H9 (cell line): ENCODE results near the gene PDE8A. TPM values are rescaled to one million over a fixed set of nuclear protein-coding genes. Genes with fewer than 3 reads are reported as not detected.

Source experiments
- DNase-seq: peaks from one replicate; pipeline ENCODE4 v3.0.0-alpha.2; 2017
- H2AFZ ChIP-seq: one replicate; pipeline ENCODE4 v1.6.1; 2013; ENCODE audit warnings: mild to moderate bottlenecking, low read length, control low read depth, moderate library complexity
- H2AK5ac ChIP-seq: 2 replicates; pipeline ENCODE4 v1.6.1; 2013; ENCODE audit warnings: low read length, control low read depth, mixed read lengths; ENCODE audit not compliant: insufficient read length
- H2BK120ac ChIP-seq: one replicate; pipeline ENCODE4 v1.6.1; 2013; ENCODE audit warnings: low read depth, mild to moderate bottlenecking, low read length, control low read depth, inconsistent platforms; ENCODE audit not compliant: poor library complexity, severe bottlenecking
- H2BK12ac ChIP-seq: 2 replicates; pipeline ENCODE4 v1.6.1; 2013; ENCODE audit warnings: low read length, control low read depth, mixed read lengths, low read depth; ENCODE audit not compliant: insufficient read length
- H2BK15ac ChIP-seq: 2 replicates; pipeline ENCODE4 v1.6.1; 2013; ENCODE audit warnings: low read depth, low read length, control low read depth
- H2BK20ac ChIP-seq: one replicate; pipeline ENCODE4 v1.6.1; 2013; ENCODE audit warnings: low read depth, mild to moderate bottlenecking, low read length, control low read depth, inconsistent platforms; ENCODE audit not compliant: poor library complexity, severe bottlenecking
- H2BK5ac ChIP-seq: 2 replicates; pipeline ENCODE4 v1.6.1; 2013; ENCODE audit warnings: low read length, control low read depth, mixed read lengths; ENCODE audit not compliant: insufficient read length
- H3K14ac ChIP-seq: 2 replicates; pipeline ENCODE4 v1.6.1; 2013; ENCODE audit warnings: low read length, control low read depth; ENCODE audit not compliant: insufficient read depth
- H3K18ac ChIP-seq: 2 replicates; pipeline ENCODE4 v1.6.1; 2013; ENCODE audit warnings: low read depth, mild to moderate bottlenecking, mixed read lengths, low read length, control low read depth; ENCODE audit not compliant: insufficient read length
- H3K23ac ChIP-seq: 2 replicates; pipeline ENCODE4 v1.6.1; 2013; ENCODE audit warnings: low read length, control low read depth, mixed read lengths, low read depth; ENCODE audit not compliant: insufficient read length
- H3K23me2 ChIP-seq: 2 replicates; pipeline ENCODE4 v1.6.1; 2013; ENCODE audit warnings: low read depth, mild to moderate bottlenecking, mixed read lengths, low read length, control low read depth; ENCODE audit not compliant: insufficient read length, poor library complexity, severe bottlenecking
- H3K27ac ChIP-seq: 2 replicates; pipeline ENCODE4 v1.5.1; 2013; ENCODE audit warnings: low read length, control low read depth, mixed read lengths, low read depth; ENCODE audit not compliant: insufficient read length
- H3K27me3 ChIP-seq: 2 replicates; pipeline ENCODE4 v1.6.1; 2013; ENCODE audit warnings: low read length, control low read depth, inconsistent platforms; ENCODE audit not compliant: insufficient read depth
- H3K4ac ChIP-seq: 2 replicates; pipeline ENCODE4 v1.6.1; 2013; ENCODE audit warnings: low read depth, mild to moderate bottlenecking, control low read depth, inconsistent platforms, low read length, moderate library complexity
- H3K4me1 ChIP-seq: 2 replicates; pipeline ENCODE4 v1.6.1; 2013; ENCODE audit warnings: low read length, control low read depth, inconsistent platforms; ENCODE audit not compliant: insufficient read depth
- H3K4me2 ChIP-seq: 2 replicates; pipeline ENCODE4 v1.6.1; 2013; ENCODE audit warnings: low read length, control low read depth, mixed read lengths; ENCODE audit not compliant: insufficient read length, insufficient read depth
- H3K56ac ChIP-seq: 2 replicates; pipeline ENCODE4 v1.6.1; 2013; ENCODE audit warnings: low read depth, mild to moderate bottlenecking, mixed read lengths, low read length, control low read depth; ENCODE audit not compliant: insufficient read length
- H3K79me1 ChIP-seq: 2 replicates; pipeline ENCODE4 v1.6.1; 2013; ENCODE audit warnings: low read depth, mild to moderate bottlenecking, moderate library complexity, low read length, control low read depth, inconsistent platforms; ENCODE audit not compliant: insufficient read depth, poor library complexity, severe bottlenecking
- H3K79me2 ChIP-seq: 2 replicates; pipeline ENCODE4 v1.6.1; 2013; ENCODE audit warnings: low read length, control low read depth, inconsistent platforms; ENCODE audit not compliant: insufficient read depth
- H3K9ac ChIP-seq: 2 replicates; pipeline ENCODE4 v1.6.1; 2013; ENCODE audit warnings: low read length, control low read depth, mixed read lengths; ENCODE audit not compliant: insufficient read length; ENCODE audit errors: extremely low read depth
- H3K9me3 ChIP-seq: one replicate; pipeline ENCODE4 v1.6.1; 2013; ENCODE audit warnings: low read depth, low read length, inconsistent platforms; ENCODE audit not compliant: control insufficient read depth
- H3T11ph ChIP-seq: one replicate; pipeline ENCODE4 v1.6.1; 2013; ENCODE audit warnings: mild to moderate bottlenecking, low read length, control low read depth, inconsistent platforms
- H4K20me1 ChIP-seq: one replicate; pipeline ENCODE4 v1.6.1; 2013; ENCODE audit not compliant: control insufficient read depth, insufficient read length, insufficient read depth
- H4K5ac ChIP-seq: 2 replicates; pipeline ENCODE4 v1.6.1; 2013; ENCODE audit warnings: low read depth, mild to moderate bottlenecking, mixed read lengths, low read length, control low read depth; ENCODE audit not compliant: insufficient read length
- H4K8ac ChIP-seq: replicated peaks from 2 replicates; pipeline ENCODE4 v1.6.1; 2013; ENCODE audit warnings: low read length, control low read depth, mixed read lengths, low read depth; ENCODE audit not compliant: insufficient read length
- H4K91ac ChIP-seq: 2 replicates; pipeline ENCODE4 v1.6.1; 2013; ENCODE audit warnings: low read depth, mild to moderate bottlenecking, moderate library complexity, mixed read lengths, low read length, control low read depth; ENCODE audit not compliant: insufficient read length
- H3K27ac Mint-ChIP-seq, 3 experiments: 2 replicates in 2 of 3; 3 replicates in 1 of 3; pipeline ENCODE4 v1.8.0; 2020 to 2021; ENCODE audit warnings: mixed read lengths in 3 of 3, mild to moderate bottlenecking in 1 of 3, moderate library complexity in 1 of 3
- H3K27me3 Mint-ChIP-seq: 2 replicates; pipeline ENCODE4 v1.8.0; 2021; ENCODE audit warnings: low read depth, mild to moderate bottlenecking, moderate library complexity, mixed read lengths
- H3K36me3 Mint-ChIP-seq, 3 experiments: 2 replicates in 2 of 3; 3 replicates in 1 of 3; pipeline ENCODE4 v1.8.0; 2020 to 2021; ENCODE audit warnings: low read depth in 3 of 3, mixed read lengths in 3 of 3; ENCODE audit not compliant: insufficient read depth in 1 of 3
- H3K4me1 Mint-ChIP-seq, 2 experiments: 2 replicates each; pipeline ENCODE4 v1.8.0; 2020; ENCODE audit warnings: mixed read lengths in 2 of 2
- H3K4me3 Mint-ChIP-seq, 2 experiments: 2 replicates in 1 of 2; 3 replicates in 1 of 2; pipeline ENCODE4 v1.8.0; 2020 to 2021; ENCODE audit warnings: mild to moderate bottlenecking in 2 of 2, mixed read lengths in 2 of 2, moderate library complexity in 1 of 2
- H3K9me3 Mint-ChIP-seq, 2 experiments: 2 replicates in 1 of 2; 3 replicates in 1 of 2; pipeline ENCODE4 v1.8.0; 2020; ENCODE audit warnings: mild to moderate bottlenecking in 2 of 2, mixed read lengths in 2 of 2, moderate library complexity in 1 of 2
- WGBS: extraction: QIAGEN DNeasy Blood & Tissue Kit; methylation state at CpG from one replicate; pipeline ENCODE4 v1.1.7; 2013; ENCODE audit warnings: missing lambda C conversion rate, low lambda C conversion rate, mixed read lengths; ENCODE audit not compliant: insufficient read length; ENCODE audit errors: extremely low coverage; 5-methylcytosine and 5-hydroxymethylcytosine counted together
- total RNA-seq: library from RNA; stranded (reverse); gene quantifications from 2 replicates; pipeline ENCODE4 v1.2.1, GENCODE V29; 2021
- TF ChIP-seq, protein P1 (sequence below): fragments of 200-600 bp; sonication (generic); conservative IDR thresholded peaks from 3 replicates; pipeline ENCODE4 v1.8.0; 2021; ENCODE audit warnings: antibody characterized with exemption, mild to moderate bottlenecking

The PDE8A gene
- total RNA-seq, 1 experiment from 2014 or later = 9.3 TPM

DNA sequence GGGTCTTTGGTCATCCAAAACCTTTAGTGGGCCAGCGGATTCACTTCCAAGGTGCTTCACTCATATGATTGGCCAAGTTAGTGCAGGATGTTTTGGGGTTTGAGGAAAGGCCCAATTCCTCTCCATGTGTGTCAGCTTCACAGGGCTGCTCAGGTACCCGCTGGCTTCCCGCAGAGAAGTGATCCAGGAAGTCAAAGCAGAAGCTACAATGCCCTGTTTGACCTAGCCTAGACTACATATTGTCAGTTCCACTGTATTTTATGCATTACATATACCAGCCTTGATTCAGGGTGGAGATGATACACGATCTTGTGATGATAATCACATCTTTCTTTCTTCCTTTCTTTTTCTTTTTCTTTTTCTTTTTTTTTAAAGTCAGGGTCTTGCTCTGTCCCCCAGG is 32.1 kb downstream of the PDE8A start:
- Histone ChIP-seq H3K4me2 (no peak overlapping the region), H3K56ac (no peak overlapping the region), H4K5ac (no peak overlapping the region), H2BK120ac (no peak overlapping the region), H3K14ac (no peak overlapping the region), H3K4ac (no peak overlapping the region), H3K4me1 (no peaks in the 10 kb centered on the region), H4K91ac (no peak overlapping the region), H2BK20ac (no peak overlapping the region), H3K9ac (no peak overlapping the region), H3K79me2 (no peaks in the 10 kb centered on the region), H3K27ac (no peak overlapping the region), H3K27me3 (no peaks in the 10 kb centered on the region), H3K18ac (no peak overlapping the region), H4K20me1 (no peaks in the 10 kb centered on the region), H3K23ac (no peak overlapping the region), H2AFZ (no peak overlapping the region), H3K23me2 (no peaks in the 10 kb centered on the region), H2BK15ac (no peak overlapping the region), H3K9me3 (no peaks in the 10 kb centered on the region), H4K8ac (no peak overlapping the region), H2AK5ac (no peak overlapping the region), H2BK5ac (no peak overlapping the region), H2BK12ac (no peak overlapping the region), H3T11ph (no peak overlapping the region), H3K79me1 (no peaks in the 10 kb centered on the region)
- DNase-seq = no peak
- Mint-ChIP-seq H3K27me3 (no peaks in the 10 kb centered on the region), H3K27ac (no peak overlapping the region; a peak in 1 of 7 replicates), H3K36me3 (no peaks in the 10 kb centered on the region), H3K4me1 (peaks cover 6% of the 10 kb centered on the region in 2 experiments), H3K9me3 (no peaks in the 10 kb centered on the region), H3K4me3 (no peak overlapping the region)
- no CpG with 5 or more reads among the region's 4 CpGs for WGBS
- TF ChIP-seq, protein P1, sequence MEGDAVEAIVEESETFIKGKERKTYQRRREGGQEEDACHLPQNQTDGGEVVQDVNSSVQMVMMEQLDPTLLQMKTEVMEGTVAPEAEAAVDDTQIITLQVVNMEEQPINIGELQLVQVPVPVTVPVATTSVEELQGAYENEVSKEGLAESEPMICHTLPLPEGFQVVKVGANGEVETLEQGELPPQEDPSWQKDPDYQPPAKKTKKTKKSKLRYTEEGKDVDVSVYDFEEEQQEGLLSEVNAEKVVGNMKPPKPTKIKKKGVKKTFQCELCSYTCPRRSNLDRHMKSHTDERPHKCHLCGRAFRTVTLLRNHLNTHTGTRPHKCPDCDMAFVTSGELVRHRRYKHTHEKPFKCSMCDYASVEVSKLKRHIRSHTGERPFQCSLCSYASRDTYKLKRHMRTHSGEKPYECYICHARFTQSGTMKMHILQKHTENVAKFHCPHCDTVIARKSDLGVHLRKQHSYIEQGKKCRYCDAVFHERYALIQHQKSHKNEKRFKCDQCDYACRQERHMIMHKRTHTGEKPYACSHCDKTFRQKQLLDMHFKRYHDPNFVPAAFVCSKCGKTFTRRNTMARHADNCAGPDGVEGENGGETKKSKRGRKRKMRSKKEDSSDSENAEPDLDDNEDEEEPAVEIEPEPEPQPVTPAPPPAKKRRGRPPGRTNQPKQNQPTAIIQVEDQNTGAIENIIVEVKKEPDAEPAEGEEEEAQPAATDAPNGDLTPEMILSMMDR = no peak
